HL-60 (cell line): ENCODE results near the gene PGBD5.
A peak's percentile ranks its signal among the peaks of the same experiment; 100 is the strongest.

ENCODE experiments used
- DNase-seq, 2 experiments: peaks; one replicate each; pipeline ENCODE4 v3.0.0-alpha.2; 2010 to 2020; ENCODE audit warnings: low read depth in 1 of 2, low spot score in 1 of 2
- H3K27ac ChIP-seq: fragments of 250-450 bp; sonication (Bioruptor Pico); replicated peaks from 2 replicates; pipeline ENCODE4 v1.5.1; 2020; ENCODE audit warnings: mild to moderate bottlenecking, moderate library complexity
- H3K27me3 ChIP-seq: fragments of 250-450 bp; sonication (Bioruptor Pico); 2 replicates; pipeline ENCODE4 v1.5.1; 2021; ENCODE audit warnings: mild to moderate bottlenecking, moderate library complexity; ENCODE audit not compliant: insufficient read depth, poor library complexity, severe bottlenecking
- H3K4me3 ChIP-seq: replicated peaks from 2 replicates; pipeline ENCODE4 v1.5.1; 2011; ENCODE audit warnings: mild to moderate bottlenecking, control low read depth, low read length; ENCODE audit not compliant: insufficient read depth
- CTCF ChIP-seq: IDR thresholded peaks from one replicate; pipeline ENCODE4 v1.5.1; 2011; ENCODE audit warnings: low read length, control low read depth, inconsistent platforms; ENCODE audit not compliant: insufficient read depth
- GABPA ChIP-seq: IDR thresholded peaks from 2 replicates; pipeline ENCODE4 v1.6.1; 2012; ENCODE audit warnings: low read depth
- POLR2AphosphoS5 ChIP-seq: IDR thresholded peaks from 2 replicates; pipeline ENCODE4 v1.6.1; 2012; ENCODE audit warnings: low read depth
- REST ChIP-seq: IDR thresholded peaks from 2 replicates; pipeline ENCODE4 v1.6.1; 2012; ENCODE audit warnings: low read depth; ENCODE audit not compliant: insufficient replicate concordance
- SPI1 ChIP-seq: IDR thresholded peaks from 2 replicates; pipeline ENCODE4 v1.6.1; 2012; ENCODE audit warnings: low read depth, mild to moderate bottlenecking, borderline replicate concordance

Gene PGBD5

GRCh38 chr1:230441183-230442029 is 15.3 kb upstream of the PGBD5 start:
- TF ChIP-seq POLR2AphosphoS5 (no peak), GABPA (no peak), REST (no peak), SPI1 (no peak), CTCF (no peak)
- Histone ChIP-seq H3K27me3 (no peaks in the 10 kb centered on the region), H3K27ac (no peak overlapping the region), H3K4me3 (no peak overlapping the region)
- DNase-seq, result no peak

DNA sequence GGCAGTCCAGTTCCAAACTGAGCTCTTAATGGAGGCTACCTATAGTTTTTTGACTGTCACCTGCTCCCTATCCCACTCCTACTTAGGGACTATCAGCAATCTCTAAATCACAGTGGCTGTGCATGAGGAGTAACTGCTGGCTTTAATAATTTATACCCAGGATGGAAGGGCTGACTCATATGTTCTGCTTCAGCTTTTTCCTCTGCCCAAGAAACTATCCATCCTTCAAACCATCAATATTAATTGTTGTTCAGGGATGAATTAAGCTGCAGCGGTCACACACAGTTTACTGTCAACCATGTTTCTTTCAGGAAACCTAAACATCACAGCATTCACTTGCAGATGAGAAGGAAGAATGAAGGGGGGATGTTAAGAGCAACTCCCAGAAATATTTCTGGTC is 9.0 kb upstream of the PGBD5 start:
- H3K27me3 ChIP-seq, result no peaks in the 10 kb centered on the region
- DNase-seq, result no peak
- H3K27ac ChIP-seq, result no peak overlapping the region
- TF ChIP-seq REST (no peak), SPI1 (no peak), CTCF (no peak), GABPA (no peak), POLR2AphosphoS5 (no peak)
- no peak overlapping the region for H3K4me3 ChIP-seq

- Histone ChIP-seq H3K27ac (no peak overlapping the region), H3K27me3 (peaks cover 14% of the 10 kb centered on the region), H3K4me3 (no peak overlapping the region)
- no peak for DNase-seq
- TF ChIP-seq POLR2AphosphoS5, result no peak
- TF ChIP-seq CTCF, result no peak
These were observed 5.4 kb upstream of the PGBD5 start for GRCh38 chr1:230431527-230431926.

DNA sequence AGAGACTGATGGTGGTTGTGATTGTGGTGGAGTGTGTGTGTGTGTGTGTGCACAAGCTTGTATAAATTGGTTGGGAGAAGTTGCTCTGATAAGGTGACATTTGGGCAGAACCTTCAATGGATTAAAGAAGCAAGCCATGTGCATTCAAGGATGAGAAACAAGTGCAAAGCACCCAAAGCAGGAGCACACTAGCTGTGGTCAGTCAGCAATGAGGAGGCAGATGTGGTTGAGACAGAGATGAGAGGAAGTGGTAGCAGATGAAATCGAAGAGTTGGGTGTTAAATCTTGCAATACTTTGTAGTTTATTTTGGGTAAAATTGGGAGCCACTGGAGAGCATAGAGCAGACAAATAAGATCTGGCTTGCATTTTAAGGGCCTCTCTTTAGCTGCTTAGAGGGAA is 4.4 kb upstream of the PGBD5 start:
- peaks cover 14% of the 10 kb centered on the region for H3K27me3 ChIP-seq

More for the DNA sequence above, 4.4 kb upstream of the PGBD5 start:
- TF ChIP-seq SPI1 (peak; percentile 87), GABPA (no peak), REST (no peak), POLR2AphosphoS5 (peak; percentile 62)
- H3K4me3 ChIP-seq, result no peak overlapping the region
- H3K27ac ChIP-seq, result no peak overlapping the region
- DNase-seq, result peak; percentile 22 to 72
